H1 (cell line): ENCODE measurements around the gene HOTAIR. TPM values are rescaled to one million over a fixed set of nuclear protein-coding genes. Genes with fewer than 3 reads are reported as not detected.

ENCODE experiments used
- CTCF ChIA-PET: fragments of 300-600 bp; sonication (Branson Sonifier 250); formaldehyde crosslinking; loops from one replicate; lab custom pipeline; 2021; ENCODE audit not compliant: partially characterized antibody; lab: Charles Lee
- POLR2A ChIA-PET: fragments of 300-600 bp; sonication (Branson Sonifier 250); formaldehyde crosslinking; loops from one replicate; lab custom pipeline; 2021; ENCODE audit warnings: inconsistent platforms; ENCODE audit not compliant: partially characterized antibody; lab: Charles Lee
- DNase-seq, 2 experiments: peaks; one replicate each; pipeline versions ENCODE4 v3.0.0 to v3.0.0-alpha.2; 2010 to 2022; ENCODE audit warnings: low spot score in 2 of 2, low read depth in 1 of 2, mixed read lengths in 1 of 2
- FAIRE-seq: peaks from 2 replicates; lab custom pipeline; 2011; peaks lifted over from hg19 to GRCh38; lab: Jason Lieb, UNC
- H2AFZ ChIP-seq: 2 replicates; pipeline ENCODE4 v1.8.1; 2012; ENCODE audit warnings: low read length, inconsistent platforms
- H2AK5ac ChIP-seq: 2 replicates; pipeline ENCODE4 v1.6.1; 2013; ENCODE audit warnings: low read depth, low read length
- H2BK120ac ChIP-seq: replicated peaks from 2 replicates; pipeline ENCODE3; 2013; ENCODE audit warnings: low read depth, low read length, inconsistent platforms
- H2BK12ac ChIP-seq: 2 replicates; pipeline ENCODE4 v1.6.1; 2013; ENCODE audit warnings: low read depth, low read length
- H2BK15ac ChIP-seq: 2 replicates; pipeline ENCODE4 v1.6.1; 2013; ENCODE audit warnings: low read length
- H2BK20ac ChIP-seq: 2 replicates; pipeline ENCODE4 v1.6.1; 2013; ENCODE audit warnings: low read length
- H2BK5ac ChIP-seq: 2 replicates; pipeline ENCODE4 v1.6.1; 2013; ENCODE audit warnings: low read depth, low read length
- H3K14ac ChIP-seq: 2 replicates; pipeline ENCODE4 v1.6.1; 2013; ENCODE audit warnings: inconsistent platforms; ENCODE audit not compliant: insufficient read length
- H3K18ac ChIP-seq: 2 replicates; pipeline ENCODE4 v1.6.1; 2013; ENCODE audit warnings: low read length; ENCODE audit errors: extremely low read depth
- H3K23ac ChIP-seq: 2 replicates; pipeline ENCODE4 v1.6.1; 2013; ENCODE audit warnings: inconsistent platforms; ENCODE audit not compliant: insufficient read length
- H3K23me2 ChIP-seq: 2 replicates; pipeline ENCODE4 v1.6.1; 2013; ENCODE audit warnings: low read depth, low read length
- H3K27ac ChIP-seq: 2 replicates; pipeline ENCODE4 v1.6.1; 2011; ENCODE audit warnings: low read depth, low read length, inconsistent platforms
- H3K27me3 ChIP-seq, 4 experiments: replicated peaks in 1 of 4; 1 replicate in 1 of 4; 2 replicates in 3 of 4; pipeline versions ENCODE4 v1.6.1 to v1.8.1; 2011 to 2013; ENCODE audit warnings: low read length in 3 of 4, mild to moderate bottlenecking in 3 of 4, inconsistent platforms in 2 of 4, mixed read lengths in 2 of 4, moderate library complexity in 1 of 4; ENCODE audit not compliant: control insufficient read depth in 3 of 4, insufficient read depth in 3 of 4; ENCODE audit errors: extremely low read depth in 1 of 4
- H3K36me3 ChIP-seq, 4 experiments: 2 replicates each; pipeline versions ENCODE4 v1.6.1 to v1.8.1; 2011 to 2013; ENCODE audit warnings: mild to moderate bottlenecking in 4 of 4, low read length in 3 of 4, moderate library complexity in 2 of 4, control low read depth in 1 of 4, inconsistent platforms in 1 of 4; ENCODE audit not compliant: insufficient read depth in 4 of 4, control insufficient read depth in 2 of 4
- H3K4ac ChIP-seq: replicated peaks from 2 replicates; pipeline ENCODE3; 2013; ENCODE audit warnings: low read length, low read depth, mixed read lengths, inconsistent platforms; ENCODE audit not compliant: insufficient read length
- H3K4me1 ChIP-seq, 4 experiments: replicated peaks in 1 of 4; 1 replicate in 1 of 4; 2 replicates in 3 of 4; pipeline versions ENCODE4 v1.6.1 to v1.8.1; 2011 to 2013; ENCODE audit warnings: low read length in 3 of 4, inconsistent platforms in 2 of 4, mixed read lengths in 1 of 4; ENCODE audit not compliant: insufficient read depth in 4 of 4, control insufficient read depth in 3 of 4
- H3K4me2 ChIP-seq, 2 experiments: 2 replicates each; pipeline versions ENCODE4 v1.6.1 to v1.8.1; 2011 to 2013; ENCODE audit warnings: low read depth in 2 of 2, low read length in 2 of 2, control low read depth in 1 of 2, inconsistent platforms in 1 of 2, mild to moderate bottlenecking in 1 of 2; ENCODE audit not compliant: insufficient read depth in 1 of 2
- H3K4me3 ChIP-seq, 4 experiments: fragments of 200-600, 300-600 bp in 1 of 4; sonication (generic), shearing (Covaris generic), sonication (Bioruptor Twin) in 1 of 4; 2 replicates each; pipeline versions ENCODE4 v1.5.1 to v1.8.1; 2011 to 2016; ENCODE audit warnings: low read length in 4 of 4, low read depth in 3 of 4, control low read depth in 2 of 4, inconsistent platforms in 2 of 4, mild to moderate bottlenecking in 2 of 4, mixed read lengths in 1 of 4, moderate library complexity in 1 of 4; ENCODE audit not compliant: insufficient read depth in 2 of 4; ENCODE audit errors: extremely low read depth in 1 of 4
- H3K56ac ChIP-seq: replicated peaks from 2 replicates; pipeline ENCODE3; 2013; ENCODE audit warnings: low read depth, mild to moderate bottlenecking, mixed read lengths, low read length, inconsistent platforms; ENCODE audit not compliant: insufficient read length
- H3K79me1 ChIP-seq: 2 replicates; pipeline ENCODE4 v1.6.1; 2013; ENCODE audit warnings: low read depth, low read length, control low read depth
- H3K79me2 ChIP-seq, 2 experiments: 2 replicates each; pipeline versions ENCODE4 v1.6.1 to v1.8.1; 2012 to 2013; ENCODE audit warnings: low read length in 2 of 2, mild to moderate bottlenecking in 2 of 2, inconsistent platforms in 1 of 2; ENCODE audit not compliant: insufficient read depth in 2 of 2, control insufficient read depth in 1 of 2
- H3K9ac ChIP-seq, 4 experiments: replicated peaks in 1 of 4; 1 replicate in 1 of 4; 2 replicates in 3 of 4; pipeline versions ENCODE4 v1.6.1 to v1.8.1; 2011 to 2013; ENCODE audit warnings: low read depth in 3 of 4, low read length in 3 of 4, control low read depth in 2 of 4, mild to moderate bottlenecking in 2 of 4, moderate library complexity in 2 of 4, inconsistent platforms in 1 of 4; ENCODE audit errors: extremely low read depth in 1 of 4
- H3K9me3 ChIP-seq, 2 experiments: 2 replicates each; pipeline versions ENCODE4 v1.6.1 to v1.8.1; 2012 to 2013; ENCODE audit warnings: mild to moderate bottlenecking in 2 of 2, moderate library complexity in 2 of 2, control low read depth in 1 of 2, inconsistent platforms in 1 of 2, low read depth in 1 of 2, low read length in 1 of 2, mixed read lengths in 1 of 2; ENCODE audit not compliant: insufficient read depth in 2 of 2
- H4K20me1 ChIP-seq, 2 experiments: replicated peaks in 1 of 2; 2 replicates each; pipeline versions ENCODE3 to v1.8.1; 2011 to 2013; ENCODE audit warnings: inconsistent platforms in 2 of 2, low read length in 2 of 2, mild to moderate bottlenecking in 1 of 2; ENCODE audit not compliant: insufficient read depth in 2 of 2, control insufficient read depth in 1 of 2
- H4K5ac ChIP-seq: 2 replicates; pipeline ENCODE4 v1.6.1; 2013; ENCODE audit warnings: low read length, low read depth, mixed read lengths, inconsistent platforms; ENCODE audit not compliant: insufficient read length
- H4K8ac ChIP-seq: 2 replicates; pipeline ENCODE4 v1.8.0; 2013; ENCODE audit warnings: mild to moderate bottlenecking, moderate library complexity, low read length, inconsistent platforms; ENCODE audit not compliant: insufficient read depth; ENCODE audit errors: extremely low read depth
- H4K91ac ChIP-seq: replicated peaks from 2 replicates; pipeline ENCODE3; 2013; ENCODE audit warnings: low read length, mixed read lengths, inconsistent platforms; ENCODE audit not compliant: insufficient read length
- EZH2 ChIP-seq: fragments of 200-600 bp; sonication (generic); IDR thresholded peaks from 2 replicates; pipeline ENCODE4 v1.7.1; 2012; ENCODE audit warnings: low read depth, mild to moderate bottlenecking, moderate library complexity, low read length, inconsistent platforms; ENCODE audit not compliant: severe bottlenecking
- FOSL1 ChIP-seq: IDR thresholded peaks from 2 replicates; pipeline ENCODE4 v1.6.1; 2011; ENCODE audit warnings: mild to moderate bottlenecking, low read depth, low read length, moderate library complexity; ENCODE audit not compliant: insufficient read depth
- POU5F1 ChIP-seq: IDR thresholded peaks from 2 replicates; pipeline ENCODE4 v1.6.1; 2011; ENCODE audit warnings: low read depth, mild to moderate bottlenecking, low read length, moderate library complexity
- RNF2 ChIP-seq: fragments of 200-900, 300-1000 bp; sonication (generic); IDR thresholded peaks from 2 replicates; pipeline ENCODE4 v1.7.1; 2016; ENCODE audit warnings: borderline replicate concordance, low read depth, mild to moderate bottlenecking, antibody characterized with exemption, low read length; ENCODE audit not compliant: poor library complexity, severe bottlenecking; ENCODE audit errors: missing control alignments
- SRF ChIP-seq: IDR thresholded peaks from 2 replicates; pipeline ENCODE4 v1.6.1; 2011; ENCODE audit warnings: mild to moderate bottlenecking, low read depth, low read length, moderate library complexity
- SUZ12 ChIP-seq: fragments of 200-600 bp; sonication (generic); IDR thresholded peaks from 2 replicates; pipeline ENCODE4 v1.6.1; 2012; ENCODE audit warnings: mild to moderate bottlenecking, inconsistent platforms, low read length, moderate library complexity, mixed read lengths
- WGBS, 2 experiments: shearing (Covaris generic) in 1 of 2; methylation state at CpG; one replicate each; pipeline versions ENCODE4 v1.1.6 to v1.1.7; 2013 to 2015; ENCODE audit warnings: low lambda C conversion rate in 2 of 2, mixed read lengths in 2 of 2, inconsistent platforms in 1 of 2, low coverage in 1 of 2, missing lambda C conversion rate in 1 of 2; ENCODE audit not compliant: insufficient replicate concordance in 2 of 2, insufficient coverage in 1 of 2, insufficient read length in 1 of 2; ENCODE audit errors: extremely low coverage in 1 of 2, missing lambda C conversion rate in 1 of 2; 5-methylcytosine and 5-hydroxymethylcytosine counted together
- polyA plus RNA-seq, 7 experiments: library from polyadenylated mRNA; depleted of rRNA in 3 of 7; stranded (reverse) in 5 of 7; unstranded in 2 of 7; fragments of >200 nt in 5 of 7; fragments of 200-250 nt in 2 of 7; gene quantifications; 1 replicate in 5 of 7; 2 replicates in 1 of 7; 4 replicates in 1 of 7; pipeline versions ENCODE4 v1.2.1 to v1.2.3, GENCODE V29; 2011 to 2013; ENCODE audit warnings: missing spikeins in 2 of 7, mixed read lengths in 2 of 7
- total RNA-seq: library from RNA; stranded (reverse); fragmentation: NEBNext Ultra II Directional; extraction: Animal tissue kit (Norgen Biotek cat#: 25700); gene quantifications from 2 replicates; pipeline ENCODE4 v1.2.1, GENCODE V29; 2021

Gene HOTAIR
- total and polyA plus RNA-seq, 2 of the 8 experiments (the other 6 are each of a cell fraction or from before 2014, with no cell fraction given) = not detected

- H3K27me3 ChIP-seq = peaks cover 91 to 99% (median 97%) of the 10 kb centered on the region in 4 experiments
- no peak overlapping the region for H4K91ac ChIP-seq
- no peaks in the 10 kb centered on the region for H3K79me1 ChIP-seq
- H2BK20ac ChIP-seq = no peak overlapping the region
- no peaks in the 10 kb centered on the region for H3K79me2 ChIP-seq
- H4K8ac ChIP-seq = no peak overlapping the region
- H4K20me1 ChIP-seq = peaks cover 16 to 23% of the 10 kb centered on the region in 2 experiments
- no peak overlapping the region for H3K27ac ChIP-seq
- no peak overlapping the region for H3K23ac ChIP-seq
- no peak overlapping the region for H2BK120ac ChIP-seq
- no peak for FAIRE-seq
- no peak overlapping the region for H2BK12ac ChIP-seq
- H3K36me3 ChIP-seq = peaks cover 0 to 6% (median 0%) of the 10 kb centered on the region in 4 experiments; a peak in 1 of 8 replicates
- no peak overlapping the region for H3K14ac ChIP-seq
- no peak overlapping the region for H3K4me2 ChIP-seq
- WGBS, 2 experiments = 38% methylated on average over 15 of the region's 15 CpGs; no CpG with 5 or more reads in 1 of the 2 experiments
- no peak overlapping the region for H2AK5ac ChIP-seq
- no peak overlapping the region for H3K18ac ChIP-seq
- H4K5ac ChIP-seq = no peak overlapping the region
- peaks cover 0 to 6% (median 2%) of the 10 kb centered on the region in 4 experiments; a peak in 4 of 7 replicates for H3K4me1 ChIP-seq
- H2AFZ ChIP-seq = no peak overlapping the region
- H3K23me2 ChIP-seq = no peaks in the 10 kb centered on the region; the same call in 1 of the 2 replicates
- no peak for DNase-seq
- peaks cover 0 to 7% of the 10 kb centered on the region in 2 experiments; a peak in 1 of 4 replicates for H3K9me3 ChIP-seq
- no peak overlapping the region for H3K56ac ChIP-seq
- H3K4me3 ChIP-seq = no peak overlapping the region
- no peak overlapping the region for H3K4ac ChIP-seq
- no peak overlapping the region for H2BK15ac ChIP-seq
- no peak overlapping the region for H3K9ac ChIP-seq
- TF ChIP-seq RNF2 (peak; percentile 75), FOSL1 (no peak), SRF (no peak), POU5F1 (no peak), SUZ12 (peak; percentile 45), EZH2 (peak; percentile 50)
- POLR2A ChIA-PET = no interaction called here
- no peak overlapping the region for H2BK5ac ChIP-seq
- CTCF ChIA-PET = interaction anchor here (0.6 to 2.4 kb wide), 8 partner anchors 8 to 295 kb away, joined by 3 to 7 read pairs (median 3); no protein-coding TSS in a partner anchor
Measured at GRCh38 chr12:53980802-53981496, 6.2 kb upstream of the HOTAIR start.
